Caco-2 (cell line): Measurements from ENCODE around the gene SCUBE1. TPM values are rescaled to one million over a fixed set of nuclear protein-coding genes. Genes with fewer than 3 reads are reported as not detected.

ENCODE experiments used
- BruUV-seq: library from RNA; stranded (reverse); fragments of 400-500 nt; replicated peaks from 2 replicates; lab custom pipeline; 2021; lab: Mats Ljungman, UMichigan
- CTCF ChIA-PET: fragments of 300-600 bp; sonication (Branson Sonifier 250); formaldehyde crosslinking; loops from one replicate; lab custom pipeline; 2022; ENCODE audit warnings: antibody characterized with exemption; lab: Charles Lee
- POLR2A ChIA-PET: fragments of 300-600 bp; sonication (Branson Sonifier 250); formaldehyde crosslinking; loops from one replicate; lab custom pipeline; 2022; ENCODE audit warnings: antibody characterized with exemption; lab: Charles Lee
- DNase-seq, 2 experiments: peaks; one replicate each; pipeline versions ENCODE4 v3.0.0 to v3.0.0-alpha.2; 2020 to 2022
- H3K27me3 ChIP-seq: replicated peaks from 2 replicates; pipeline ENCODE4 v1.6.0; 2011; ENCODE audit warnings: low read length; ENCODE audit not compliant: control insufficient read depth, insufficient read depth
- H3K36me3 ChIP-seq: 2 replicates; pipeline ENCODE4 v1.5.1; 2011; ENCODE audit warnings: low read length; ENCODE audit not compliant: control insufficient read depth, insufficient read depth
- H3K4me1 ChIP-seq: fragments of 250-450 bp; sonication (Bioruptor Pico); 2 replicates; pipeline ENCODE4 v1.5.1; 2020; ENCODE audit warnings: mild to moderate bottlenecking
- H3K4me3 ChIP-seq: 2 replicates; pipeline ENCODE4 v1.5.1; 2011; ENCODE audit warnings: low read depth, mild to moderate bottlenecking, control low read depth, low read length
- H3K9me3 ChIP-seq: fragments of 250-450 bp; sonication (Bioruptor Pico); 2 replicates; pipeline ENCODE4 v1.5.1; 2020; ENCODE audit warnings: mild to moderate bottlenecking, moderate library complexity
- H3K27ac Mint-ChIP-seq: one replicate; pipeline ENCODE4 v1.8.0; 2022; ENCODE audit warnings: mixed read lengths; ENCODE audit not compliant: unreplicated experiment
- H3K27me3 Mint-ChIP-seq: one replicate; pipeline ENCODE4 v1.8.0; 2022; ENCODE audit warnings: mixed read lengths; ENCODE audit not compliant: insufficient read depth, unreplicated experiment
- H3K36me3 Mint-ChIP-seq: one replicate; pipeline ENCODE4 v1.8.0; 2022; ENCODE audit warnings: mild to moderate bottlenecking, mixed read lengths; ENCODE audit not compliant: insufficient read depth, unreplicated experiment
- H3K4me1 Mint-ChIP-seq: one replicate; pipeline ENCODE4 v1.8.0; 2022; ENCODE audit warnings: low read depth, mixed read lengths; ENCODE audit not compliant: unreplicated experiment
- H3K4me3 Mint-ChIP-seq: one replicate; pipeline ENCODE4 v1.8.0; 2022; ENCODE audit warnings: mild to moderate bottlenecking, moderate library complexity, mixed read lengths; ENCODE audit not compliant: unreplicated experiment
- H3K9me3 Mint-ChIP-seq: one replicate; pipeline ENCODE4 v1.8.0; 2022; ENCODE audit warnings: mixed read lengths; ENCODE audit not compliant: unreplicated experiment
- CTCF ChIP-seq, 2 experiments: fragments of 200-600 bp in 1 of 2; IDR thresholded peaks; 1 replicate in 1 of 2; 2 replicates in 1 of 2; pipeline versions ENCODE4 v1.5.1 to v1.8.0; 2011 to 2022; ENCODE audit warnings: antibody characterized with exemption in 1 of 2, control low read depth in 1 of 2, inconsistent platforms in 1 of 2, low read depth in 1 of 2, low read length in 1 of 2, mild to moderate bottlenecking in 1 of 2, moderate library complexity in 1 of 2; ENCODE audit not compliant: insufficient read depth in 1 of 2, severe bottlenecking in 1 of 2, unreplicated experiment in 1 of 2
- intact Hi-C: fragments of 100-400 bp; cut with micrococcal nuclease; formaldehyde crosslinking; loops from one replicate; pipeline ENCODE4 v1.10.0; 2022; ENCODE audit not compliant: unreplicated experiment
- total RNA-seq: library from RNA; stranded (reverse); gene quantifications from 2 replicates; pipeline ENCODE4 v1.2.3, GENCODE V29; 2022

The SCUBE1 gene
- total RNA-seq, 1 experiment from 2014 or later = not detected

- no peaks in the 10 kb centered on the region for H3K9me3 ChIP-seq
- no peaks in the 10 kb centered on the region for H3K36me3 ChIP-seq
- POLR2A ChIA-PET = no interaction called here
- no peaks in the 10 kb centered on the region for H3K27me3 Mint-ChIP-seq
- no peaks in the 10 kb centered on the region; the same call in 1 of the 2 replicates for H3K27me3 ChIP-seq
- no peak overlapping the region for H3K4me3 ChIP-seq
- no peak overlapping the region for H3K4me3 Mint-ChIP-seq
- intact Hi-C loops = no loop called here
- no peak for DNase-seq
- H3K27ac Mint-ChIP-seq = no peak overlapping the region
- no peaks in the 10 kb centered on the region for H3K4me1 Mint-ChIP-seq
- BruUV-seq = no TSS peak
- H3K36me3 Mint-ChIP-seq = no peaks in the 10 kb centered on the region
- no peaks in the 10 kb centered on the region for H3K4me1 ChIP-seq
- CTCF ChIA-PET = no interaction called here
- no peaks in the 10 kb centered on the region for H3K9me3 Mint-ChIP-seq
- no peak for TF ChIP-seq CTCF (IDR thresholded peaks at IDR 0.05; ENCODE audit: insufficient read depth in 1 of 2, low read depth in 1 of 2, low read length in 1 of 2, severe bottlenecking in 1 of 2, unreplicated experiment in 1 of 2)
Observed at GRCh38 chr22:43334378-43334777, 8.8 kb downstream of the SCUBE1 start.

- intact Hi-C loops = no loop called here
- Mint-ChIP-seq H3K27ac (no peak overlapping the region), H3K9me3 (no peaks in the 10 kb centered on the region), H3K27me3 (no peaks in the 10 kb centered on the region), H3K4me1 (no peaks in the 10 kb centered on the region), H3K4me3 (no peak overlapping the region), H3K36me3 (no peaks in the 10 kb centered on the region)
- Histone ChIP-seq H3K4me3 (no peak overlapping the region), H3K36me3 (no peaks in the 10 kb centered on the region), H3K9me3 (no peaks in the 10 kb centered on the region), H3K27me3 (no peaks in the 10 kb centered on the region; the same call in 1 of the 2 replicates), H3K4me1 (no peaks in the 10 kb centered on the region)
- no TSS peak for BruUV-seq
- TF ChIP-seq CTCF (IDR thresholded peaks at IDR 0.05; ENCODE audit: insufficient read depth in 1 of 2, low read depth in 1 of 2, low read length in 1 of 2, severe bottlenecking in 1 of 2, unreplicated experiment in 1 of 2) = no peak
- ChIA-PET CTCF (no interaction called here), POLR2A (no interaction called here)
- DNase-seq = no peak
Observed at GRCh38 chr22:43333978-43334377, 9.2 kb downstream of the SCUBE1 start.

- H3K9me3 ChIP-seq = no peaks in the 10 kb centered on the region
- POLR2A ChIA-PET = no interaction called here
- H3K36me3 ChIP-seq = no peaks in the 10 kb centered on the region
- Mint-ChIP-seq H3K36me3 (no peaks in the 10 kb centered on the region), H3K4me3 (no peak overlapping the region), H3K4me1 (no peaks in the 10 kb centered on the region), H3K27ac (no peak overlapping the region), H3K27me3 (no peaks in the 10 kb centered on the region), H3K9me3 (no peaks in the 10 kb centered on the region)
- no peaks in the 10 kb centered on the region; the same call in 1 of the 2 replicates for H3K27me3 ChIP-seq
- intact Hi-C loops = no loop called here
- no peaks in the 10 kb centered on the region for H3K4me1 ChIP-seq
- CTCF ChIA-PET = interaction anchor here (1.2 kb wide), 1 partner anchor 13 kb away, joined by 3 read pairs; no protein-coding TSS in a partner anchor
- no peak for TF ChIP-seq CTCF (IDR thresholded peaks at IDR 0.05; ENCODE audit: insufficient read depth in 1 of 2, low read depth in 1 of 2, low read length in 1 of 2, severe bottlenecking in 1 of 2, unreplicated experiment in 1 of 2)
- BruUV-seq = no TSS peak
- H3K4me3 ChIP-seq = no peak overlapping the region
- no peak for DNase-seq
Observed at GRCh38 chr22:43333156-43333555, 10.0 kb downstream of the SCUBE1 start.
